ENCODE data around the gene BDKRB2. TPM values are rescaled to one million over a fixed set of nuclear protein-coding genes. Genes with fewer than 3 reads are reported as not detected.
A peak's percentile ranks its signal among the peaks of the same experiment; 100 is the strongest.

Gene BDKRB2
- total and polyA plus RNA-seq, 3 experiments from 2014 or later: not detected

- no peak overlapping the region for H3K4me3 ChIP-seq (ENCODE audit: low read length)
- Mint-ChIP-seq H3K4me1 (no peaks in the 10 kb centered on the region), H3K36me3 (no peaks in the 10 kb centered on the region), H3K9me3 (peaks cover 0 to 7% (median 3%) of the 10 kb centered on the region in 5 donors), H3K27me3 (peaks cover 16 to 44% of the 10 kb centered on the region in 2 donors), H3K27ac (no peak overlapping the region), H3K4me3 (no peak overlapping the region)
- no peaks in the 10 kb centered on the region for H3K27me3 ChIP-seq (ENCODE audit: insufficient read depth, low read length, poor library complexity, severe bottlenecking)
- DNase-seq: no peak
- H3K36me3 ChIP-seq (ENCODE audit: insufficient read depth, low read length): no peaks in the 10 kb centered on the region
- no peak overlapping the region for H3K27ac ChIP-seq (ENCODE audit: low read depth, low read length)
- no peaks in the 10 kb centered on the region for H3K9me3 ChIP-seq (ENCODE audit: low read length)
- ChIA-PET CTCF (no interaction called here), POLR2A (no interaction called here)
- no peaks in the 10 kb centered on the region for H3K4me1 ChIP-seq (ENCODE audit: insufficient read depth, low read length)
These were observed 12.8 kb downstream of the BDKRB2 start for GRCh38 chr14:96217376-96217913.

GRCh38 chr14:96221109-96221650 lies 16.5 kb downstream of the BDKRB2 start:
- Mint-ChIP-seq H3K4me3 (no peak overlapping the region), H3K36me3 (no peaks in the 10 kb centered on the region), H3K27me3 (peaks cover 9 to 42% of the 10 kb centered on the region in 2 donors), H3K9me3 (no peaks in the 10 kb centered on the region), H3K27ac (no peak overlapping the region), H3K4me1 (no peaks in the 10 kb centered on the region)
- Histone ChIP-seq H3K36me3 (ENCODE audit: insufficient read depth, low read length) (no peaks in the 10 kb centered on the region), H3K4me1 (ENCODE audit: insufficient read depth, low read length) (no peaks in the 10 kb centered on the region), H3K27me3 (ENCODE audit: insufficient read depth, low read length, poor library complexity, severe bottlenecking) (no peaks in the 10 kb centered on the region), H3K9me3 (ENCODE audit: low read length) (no peaks in the 10 kb centered on the region), H3K27ac (ENCODE audit: low read depth, low read length) (no peak overlapping the region), H3K4me3 (ENCODE audit: low read length) (no peak overlapping the region)
- POLR2A ChIA-PET: no interaction called here
- DNase-seq: no peak
- CTCF ChIA-PET: interaction anchor here (1.4 kb wide), 1 partner anchor 17 kb away, joined by 3 read pairs; the partner anchor contains the start of gene BDKRB2

- H3K27me3 ChIP-seq (ENCODE audit: insufficient read depth, low read length, poor library complexity, severe bottlenecking): no peaks in the 10 kb centered on the region
- H3K4me3 ChIP-seq (ENCODE audit: low read length): no peak overlapping the region
- Mint-ChIP-seq H3K4me1 (no peaks in the 10 kb centered on the region), H3K27ac (no peak overlapping the region), H3K4me3 (no peak overlapping the region), H3K36me3 (no peaks in the 10 kb centered on the region), H3K27me3 (peaks cover 9 to 42% of the 10 kb centered on the region in 2 donors), H3K9me3 (no peaks in the 10 kb centered on the region)
- H3K27ac ChIP-seq (ENCODE audit: low read depth, low read length): no peak overlapping the region
- no peaks in the 10 kb centered on the region for H3K9me3 ChIP-seq (ENCODE audit: low read length)
- ChIA-PET CTCF (interaction anchor here (1.4 kb wide), 1 partner anchor 17 kb away, joined by 3 read pairs; the partner anchor contains the start of gene BDKRB2), POLR2A (no interaction called here)
- H3K4me1 ChIP-seq (ENCODE audit: insufficient read depth, low read length): no peaks in the 10 kb centered on the region
- DNase-seq: no peak
- H3K36me3 ChIP-seq (ENCODE audit: insufficient read depth, low read length): no peaks in the 10 kb centered on the region
These were observed 17.2 kb downstream of the BDKRB2 start for GRCh38 chr14:96221841-96222240.

- H3K36me3 Mint-ChIP-seq: peaks cover 0 to 3% (median 0%) of the 10 kb centered on the region in 3 donors
- H3K36me3 ChIP-seq (ENCODE audit: insufficient read depth, low read length): no peaks in the 10 kb centered on the region
- H3K27ac ChIP-seq (ENCODE audit: low read depth, low read length): no peak overlapping the region
- H3K4me1 ChIP-seq (ENCODE audit: insufficient read depth, low read length): no peaks in the 10 kb centered on the region
- H3K4me3 ChIP-seq (ENCODE audit: low read length): no peak overlapping the region
- H3K27me3 ChIP-seq (ENCODE audit: insufficient read depth, low read length, poor library complexity, severe bottlenecking): no peaks in the 10 kb centered on the region
- no peak overlapping the region for H3K27ac Mint-ChIP-seq
- no peaks in the 10 kb centered on the region for H3K9me3 ChIP-seq (ENCODE audit: low read length)
- H3K4me3 Mint-ChIP-seq: no peak overlapping the region
- ChIA-PET POLR2A (no interaction called here), CTCF (no interaction called here)
- DNase-seq: no peak
- no peaks in the 10 kb centered on the region for H3K4me1 Mint-ChIP-seq
- H3K27me3 Mint-ChIP-seq: peaks cover 10 to 46% of the 10 kb centered on the region in 2 donors
- no peaks in the 10 kb centered on the region for H3K9me3 Mint-ChIP-seq
These were observed 19.9 kb downstream of the BDKRB2 start for GRCh38 chr14:96224480-96225096.

GRCh38 chr14:96225213-96225612 lies 20.6 kb downstream of the BDKRB2 start:
- no peak overlapping the region for H3K4me3 ChIP-seq (ENCODE audit: low read length)
- peak overlapping the region in 1 of 8 donors; percentile 10 for H3K27ac Mint-ChIP-seq
- no peak overlapping the region for H3K4me3 Mint-ChIP-seq
- peaks cover 8 to 42% of the 10 kb centered on the region in 2 donors for H3K27me3 Mint-ChIP-seq
- CTCF ChIA-PET: no interaction called here
- H3K27ac ChIP-seq (ENCODE audit: low read depth, low read length): no peak overlapping the region
- no peaks in the 10 kb centered on the region for H3K27me3 ChIP-seq (ENCODE audit: insufficient read depth, low read length, poor library complexity, severe bottlenecking)
- H3K4me1 ChIP-seq (ENCODE audit: insufficient read depth, low read length): no peaks in the 10 kb centered on the region
- H3K9me3 ChIP-seq (ENCODE audit: low read length): no peaks in the 10 kb centered on the region
- H3K36me3 Mint-ChIP-seq: peaks cover 0 to 3% (median 0%) of the 10 kb centered on the region in 3 donors
- no peaks in the 10 kb centered on the region for H3K4me1 Mint-ChIP-seq
- DNase-seq: no peak
- POLR2A ChIA-PET: no interaction called here
- no peaks in the 10 kb centered on the region for H3K9me3 Mint-ChIP-seq
- H3K36me3 ChIP-seq (ENCODE audit: insufficient read depth, low read length): no peaks in the 10 kb centered on the region

- Mint-ChIP-seq H3K4me3 (no peak overlapping the region), H3K4me1 (no peaks in the 10 kb centered on the region), H3K9me3 (no peaks in the 10 kb centered on the region), H3K27me3 (peaks cover 10 to 36% of the 10 kb centered on the region in 2 donors), H3K36me3 (peaks cover 0 to 3% (median 0%) of the 10 kb centered on the region in 3 donors), H3K27ac (peak overlapping the region in 1 of 8 donors; percentile 10)
- Histone ChIP-seq H3K4me1 (ENCODE audit: insufficient read depth, low read length) (no peaks in the 10 kb centered on the region), H3K36me3 (ENCODE audit: insufficient read depth, low read length) (no peaks in the 10 kb centered on the region), H3K27ac (ENCODE audit: low read depth, low read length) (no peak overlapping the region), H3K27me3 (ENCODE audit: insufficient read depth, low read length, poor library complexity, severe bottlenecking) (no peaks in the 10 kb centered on the region), H3K9me3 (ENCODE audit: low read length) (no peaks in the 10 kb centered on the region), H3K4me3 (ENCODE audit: low read length) (no peak overlapping the region)
- CTCF ChIA-PET: no interaction called here
- no peak for DNase-seq
- POLR2A ChIA-PET: no interaction called here
These were observed 21.1 kb downstream of the BDKRB2 start for GRCh38 chr14:96225745-96226151.

- H3K36me3 Mint-ChIP-seq: peaks cover 0 to 3% (median 0%) of the 10 kb centered on the region in 3 donors
- Histone ChIP-seq H3K27ac (ENCODE audit: low read depth, low read length) (no peak overlapping the region), H3K36me3 (ENCODE audit: insufficient read depth, low read length) (no peaks in the 10 kb centered on the region), H3K9me3 (ENCODE audit: low read length) (no peaks in the 10 kb centered on the region), H3K27me3 (ENCODE audit: insufficient read depth, low read length, poor library complexity, severe bottlenecking) (peaks cover 2% of the 10 kb centered on the region), H3K4me3 (ENCODE audit: low read length) (no peak overlapping the region), H3K4me1 (ENCODE audit: insufficient read depth, low read length) (no peaks in the 10 kb centered on the region)
- DNase-seq: no peak
- CTCF ChIA-PET: no interaction called here
- H3K27ac Mint-ChIP-seq: no peak overlapping the region
- no peaks in the 10 kb centered on the region for H3K4me1 Mint-ChIP-seq
- no peak overlapping the region for H3K4me3 Mint-ChIP-seq
- POLR2A ChIA-PET: no interaction called here
- peaks cover 6 to 26% of the 10 kb centered on the region in 2 donors for H3K27me3 Mint-ChIP-seq
- no peaks in the 10 kb centered on the region for H3K9me3 Mint-ChIP-seq
These were observed 22.8 kb downstream of the BDKRB2 start for GRCh38 chr14:96227428-96227827.

- Histone ChIP-seq H3K9me3 (ENCODE audit: low read length) (no peaks in the 10 kb centered on the region), H3K4me3 (ENCODE audit: low read length) (no peak overlapping the region), H3K27ac (ENCODE audit: low read depth, low read length) (no peak overlapping the region), H3K36me3 (ENCODE audit: insufficient read depth, low read length) (no peaks in the 10 kb centered on the region), H3K4me1 (ENCODE audit: insufficient read depth, low read length) (no peaks in the 10 kb centered on the region), H3K27me3 (ENCODE audit: insufficient read depth, low read length, poor library complexity, severe bottlenecking) (peaks cover 3% of the 10 kb centered on the region)
- Mint-ChIP-seq H3K36me3 (peaks cover 0 to 3% (median 0%) of the 10 kb centered on the region in 3 donors), H3K27ac (no peak overlapping the region), H3K4me3 (no peak overlapping the region), H3K4me1 (no peaks in the 10 kb centered on the region), H3K9me3 (no peaks in the 10 kb centered on the region), H3K27me3 (peaks cover 8 to 28% of the 10 kb centered on the region in 2 donors)
- DNase-seq: no peak
- CTCF ChIA-PET: no interaction called here
- POLR2A ChIA-PET: no interaction called here
These were observed 24.7 kb downstream of the BDKRB2 start for GRCh38 chr14:96229315-96229714.

Measured in CD8-positive, alpha-beta memory T cell (primary cell).